PC-3 (cell line): Measurements from ENCODE around the gene TAF13. TPM values are rescaled to one million over a fixed set of nuclear protein-coding genes. Genes with fewer than 3 reads are reported as not detected.

Experiments
- ATAC-seq: fragments of 200-7000 bp; cut with Tn5 transposase; 2 replicates; pipeline ENCODE4 v1.9.1; 2020; ENCODE audit warnings: mild to moderate bottlenecking, moderate library complexity
- BruUV-seq: library from RNA; stranded (reverse); fragments of 400-500 nt; replicated peaks from 2 replicates; lab custom pipeline; 2021; lab: Mats Ljungman, UMichigan
- CTCF ChIA-PET: fragments of 300-600 bp; sonication (Branson Sonifier 250); formaldehyde crosslinking; loops from one replicate; lab custom pipeline; 2022; ENCODE audit warnings: antibody characterized with exemption; lab: Charles Lee
- POLR2A ChIA-PET: fragments of 300-600 bp; sonication (Branson Sonifier 250); formaldehyde crosslinking; loops from one replicate; lab custom pipeline; 2022; ENCODE audit warnings: antibody characterized with exemption; ENCODE audit not compliant: unreplicated experiment; lab: Charles Lee
- DNase-seq: peaks from one replicate; pipeline ENCODE4 v3.0.0-alpha.2; 2015
- H2AFZ ChIP-seq: fragments of 300-600 bp; sonication (generic); 2 replicates; pipeline ENCODE4 v1.6.0; 2016; ENCODE audit warnings: antibody characterized with exemption, low read length
- H3F3A ChIP-seq: fragments of 300-600 bp; sonication (generic); one replicate; pipeline ENCODE4 v1.6.0; 2017; ENCODE audit warnings: antibody characterized with exemption, low read length, control low read depth, mild to moderate bottlenecking; ENCODE audit not compliant: unreplicated experiment
- H3K27ac ChIP-seq: fragments of 300-600 bp; sonication (generic); 2 replicates; pipeline ENCODE4 v1.5.1; 2016; ENCODE audit warnings: mild to moderate bottlenecking, low read length
- H3K27me3 ChIP-seq: fragments of 300-600 bp; sonication (generic); 2 replicates; pipeline ENCODE4 v1.6.1; 2016; ENCODE audit warnings: low read length, mixed read lengths
- H3K36me3 ChIP-seq: fragments of 300-600 bp; sonication (generic); 2 replicates; pipeline ENCODE4 v1.6.1; 2016; ENCODE audit warnings: low read depth, mixed run types, low read length, mixed read lengths
- H3K4me1 ChIP-seq: fragments of 300-600 bp; sonication (generic); 2 replicates; pipeline ENCODE4 v1.5.1; 2016; ENCODE audit warnings: low read length; ENCODE audit not compliant: insufficient read depth
- H3K4me2 ChIP-seq: fragments of 300-600 bp; sonication (generic); 2 replicates; pipeline ENCODE4 v1.6.0; 2016; ENCODE audit warnings: low read length
- H3K4me3 ChIP-seq: fragments of 300-600 bp; sonication (generic); 2 replicates; pipeline ENCODE4 v1.5.1; 2016; ENCODE audit warnings: mild to moderate bottlenecking, low read length, mixed read lengths
- H3K79me2 ChIP-seq: fragments of 300-600 bp; sonication (generic); 2 replicates; pipeline ENCODE4 v1.6.1; 2017; ENCODE audit warnings: low read length, mixed read lengths
- H3K9ac ChIP-seq: fragments of 300-600 bp; sonication (generic); 2 replicates; pipeline ENCODE4 v1.6.0; 2016; ENCODE audit warnings: mild to moderate bottlenecking, low read length
- H3K9me2 ChIP-seq: fragments of 300-600 bp; sonication (generic); replicated peaks from 2 replicates; pipeline ENCODE4 v1.6.1; 2016; ENCODE audit warnings: mixed run types, low read length, mixed read lengths
- H3K9me3 ChIP-seq: fragments of 300-600 bp; sonication (generic); 2 replicates; pipeline ENCODE4 v1.6.1; 2016; ENCODE audit warnings: low read length, mixed read lengths
- H4K20me1 ChIP-seq: fragments of 300-600 bp; sonication (generic); 2 replicates; pipeline ENCODE4 v1.6.1; 2016; ENCODE audit warnings: low read length, mixed read lengths
- EZH2 ChIP-seq: fragments of 300-600 bp; sonication (generic); IDR thresholded peaks from one replicate; pipeline ENCODE4 v1.6.1; 2017; ENCODE audit warnings: antibody characterized with exemption, mild to moderate bottlenecking, low read length; ENCODE audit not compliant: unreplicated experiment
- EZH2phosphoT487 ChIP-seq: fragments of 300-600 bp; sonication (generic); IDR thresholded peaks from 2 replicates; pipeline ENCODE4 v1.6.1; 2018; ENCODE audit warnings: mild to moderate bottlenecking, antibody characterized with exemption, low read length, borderline replicate concordance
- intact Hi-C: fragments of 100-400 bp; cut with micrococcal nuclease; formaldehyde crosslinking; loops from 2 replicates; pipeline ENCODE4 v1.9.0; 2023
- total RNA-seq: library from RNA; depleted of rRNA; stranded (reverse); fragments of >200 nt; gene quantifications from 2 replicates; pipeline ENCODE4 v1.2.3, GENCODE V29; 2014
- TF ChIP-seq, protein P1 (sequence below): fragments of 300-600 bp; sonication (generic); conservative IDR thresholded peaks from 2 replicates; pipeline ENCODE4 v1.5.1; 2017; ENCODE audit warnings: antibody characterized with exemption, low read depth, mild to moderate bottlenecking, low read length

Gene TAF13
- total RNA-seq, 1 experiment from 2014 or later, result 32.0 TPM

DNA sequence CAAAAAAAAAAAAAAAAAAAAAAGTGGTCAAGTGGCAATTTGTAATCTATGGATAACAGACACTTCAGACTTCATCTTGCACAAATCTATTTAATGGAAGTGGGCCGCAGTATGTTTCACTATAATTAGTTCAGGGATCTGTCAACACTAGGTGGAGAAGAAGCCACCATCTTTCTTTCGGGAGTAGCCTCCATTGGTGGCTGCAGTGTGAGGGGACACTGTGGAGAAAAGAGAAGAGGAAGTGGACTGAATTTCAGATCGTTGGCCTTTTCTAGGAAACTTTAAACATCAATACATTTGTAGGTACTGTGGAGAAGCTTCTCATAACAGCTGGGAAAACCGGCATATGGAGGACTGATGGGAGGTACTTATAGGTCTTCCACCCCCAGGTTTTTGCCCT is 30.1 kb upstream of the TAF13 start:
- Histone ChIP-seq H3K9ac (no peak overlapping the region), H4K20me1 (peaks cover 4% of the 10 kb centered on the region; the same call in 1 of the 2 replicates), H3K4me3 (no peak overlapping the region), H3K4me1 (no peaks in the 10 kb centered on the region), H2AFZ (no peak overlapping the region), H3K27me3 (no peaks in the 10 kb centered on the region), H3K36me3 (peaks cover 2% of the 10 kb centered on the region), H3K9me2 (no peaks in the 10 kb centered on the region), H3K79me2 (peaks cover 14% of the 10 kb centered on the region), H3K9me3 (no peaks in the 10 kb centered on the region), H3F3A (no peaks in the 10 kb centered on the region), H3K27ac (no peak overlapping the region), H3K4me2 (no peak overlapping the region)
- ChIA-PET CTCF (no interaction called here), POLR2A (no interaction called here)
- ATAC-seq (no peak), DNase-seq (no peak)
- BruUV-seq, result no TSS peak
- intact Hi-C loops, result no loop called here
- TF ChIP-seq, protein P1, sequence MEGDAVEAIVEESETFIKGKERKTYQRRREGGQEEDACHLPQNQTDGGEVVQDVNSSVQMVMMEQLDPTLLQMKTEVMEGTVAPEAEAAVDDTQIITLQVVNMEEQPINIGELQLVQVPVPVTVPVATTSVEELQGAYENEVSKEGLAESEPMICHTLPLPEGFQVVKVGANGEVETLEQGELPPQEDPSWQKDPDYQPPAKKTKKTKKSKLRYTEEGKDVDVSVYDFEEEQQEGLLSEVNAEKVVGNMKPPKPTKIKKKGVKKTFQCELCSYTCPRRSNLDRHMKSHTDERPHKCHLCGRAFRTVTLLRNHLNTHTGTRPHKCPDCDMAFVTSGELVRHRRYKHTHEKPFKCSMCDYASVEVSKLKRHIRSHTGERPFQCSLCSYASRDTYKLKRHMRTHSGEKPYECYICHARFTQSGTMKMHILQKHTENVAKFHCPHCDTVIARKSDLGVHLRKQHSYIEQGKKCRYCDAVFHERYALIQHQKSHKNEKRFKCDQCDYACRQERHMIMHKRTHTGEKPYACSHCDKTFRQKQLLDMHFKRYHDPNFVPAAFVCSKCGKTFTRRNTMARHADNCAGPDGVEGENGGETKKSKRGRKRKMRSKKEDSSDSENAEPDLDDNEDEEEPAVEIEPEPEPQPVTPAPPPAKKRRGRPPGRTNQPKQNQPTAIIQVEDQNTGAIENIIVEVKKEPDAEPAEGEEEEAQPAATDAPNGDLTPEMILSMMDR, result no peak
- TF ChIP-seq EZH2 (no peak), EZH2phosphoT487 (no peak)

DNA sequence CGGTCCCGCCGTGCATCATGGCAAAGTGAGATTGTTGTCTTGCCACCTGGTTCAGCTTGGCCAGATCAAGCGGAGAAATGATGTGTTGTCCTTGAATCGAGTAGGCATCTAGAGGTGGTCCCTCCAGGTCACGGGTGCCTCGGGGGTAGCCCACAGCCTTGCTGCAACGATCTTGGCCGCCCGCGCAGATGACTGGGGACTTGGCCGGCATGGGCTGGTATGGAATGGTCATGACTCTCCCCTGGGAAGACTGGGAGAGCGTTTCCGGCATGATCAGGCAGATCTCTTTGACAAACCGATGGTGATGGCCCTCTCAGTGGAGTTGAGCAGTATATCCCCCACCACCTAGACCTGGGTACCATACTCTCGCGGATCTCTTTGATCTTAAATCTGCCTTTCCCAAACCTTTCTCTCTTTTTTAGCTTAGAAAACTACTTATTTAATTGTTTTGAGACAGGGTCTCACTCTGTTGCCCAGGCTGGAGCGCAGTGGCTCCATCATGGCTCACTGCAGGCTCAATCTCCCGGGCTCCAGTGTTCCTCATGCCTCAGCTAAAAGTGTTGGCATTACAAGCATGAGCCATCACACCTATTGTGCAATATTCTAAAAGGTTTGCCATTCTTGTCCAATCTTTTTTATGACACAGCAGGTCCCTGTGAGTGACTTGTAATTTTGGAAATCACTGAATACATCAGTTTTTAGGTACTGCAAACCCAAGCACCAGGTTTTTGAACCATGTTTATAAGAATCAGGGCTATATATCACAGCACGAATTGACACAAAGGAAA is 28.8 kb upstream of the TAF13 start:
- peaks cover 4% of the 10 kb centered on the region; the same call in 1 of the 2 replicates for H4K20me1 ChIP-seq
- ATAC-seq (no peak), DNase-seq (no peak)
- POLR2A ChIA-PET, result interaction anchor here (1.0 kb wide), 1 partner anchor 65 kb away, joined by 4 read pairs; no protein-coding TSS in a partner anchor
- no peak overlapping the region for H3K4me2 ChIP-seq
- no peaks in the 10 kb centered on the region for H3K27me3 ChIP-seq
- peaks cover 2% of the 10 kb centered on the region for H3K36me3 ChIP-seq
- H3F3A ChIP-seq, result no peaks in the 10 kb centered on the region
- no TSS peak for BruUV-seq
- no peaks in the 10 kb centered on the region for H3K9me3 ChIP-seq
- intact Hi-C loops, result no loop called here
- H3K4me3 ChIP-seq, result no peak overlapping the region
- CTCF ChIA-PET, result no interaction called here
- H3K4me1 ChIP-seq, result no peaks in the 10 kb centered on the region
- TF ChIP-seq EZH2phosphoT487 (no peak), EZH2 (no peak)
- TF ChIP-seq, protein P1, result no peak
- H3K9me2 ChIP-seq, result no peaks in the 10 kb centered on the region
- no peak overlapping the region for H2AFZ ChIP-seq
- no peak overlapping the region for H3K9ac ChIP-seq
- peaks cover 23% of the 10 kb centered on the region for H3K79me2 ChIP-seq
- no peak overlapping the region for H3K27ac ChIP-seq
